Ovary (tissue), 3 donors: ENCODE results near the gene U2AF1L4.

Experiments
- POLR2A ChIP-seq: fragments of 450-650 bp; IDR thresholded peaks from one replicate; pipeline ENCODE4 v1.6.1; 2017; ENCODE audit warnings: antibody characterized with exemption, mild to moderate bottlenecking, moderate library complexity
- TF ChIP-seq, protein P1 (sequence below), 3 donors: fragments of 450-650 bp in 2 of 3; fragments of 200-600 bp in 1 of 3; IDR thresholded peaks; one replicate each; pipeline versions ENCODE4 v1.5.1 to v1.8.0; 2016 to 2022; ENCODE audit warnings: antibody characterized with exemption in 3 of 3, mild to moderate bottlenecking in 1 of 3
- donor health status: DM: no; HTN: no; CAD: no.

GRCh38 chr19:35757749-35758608 lies 12.8 kb upstream of the U2AF1L4 start, which contains the start of gene PROSER3:
- TF ChIP-seq, protein P1, sequence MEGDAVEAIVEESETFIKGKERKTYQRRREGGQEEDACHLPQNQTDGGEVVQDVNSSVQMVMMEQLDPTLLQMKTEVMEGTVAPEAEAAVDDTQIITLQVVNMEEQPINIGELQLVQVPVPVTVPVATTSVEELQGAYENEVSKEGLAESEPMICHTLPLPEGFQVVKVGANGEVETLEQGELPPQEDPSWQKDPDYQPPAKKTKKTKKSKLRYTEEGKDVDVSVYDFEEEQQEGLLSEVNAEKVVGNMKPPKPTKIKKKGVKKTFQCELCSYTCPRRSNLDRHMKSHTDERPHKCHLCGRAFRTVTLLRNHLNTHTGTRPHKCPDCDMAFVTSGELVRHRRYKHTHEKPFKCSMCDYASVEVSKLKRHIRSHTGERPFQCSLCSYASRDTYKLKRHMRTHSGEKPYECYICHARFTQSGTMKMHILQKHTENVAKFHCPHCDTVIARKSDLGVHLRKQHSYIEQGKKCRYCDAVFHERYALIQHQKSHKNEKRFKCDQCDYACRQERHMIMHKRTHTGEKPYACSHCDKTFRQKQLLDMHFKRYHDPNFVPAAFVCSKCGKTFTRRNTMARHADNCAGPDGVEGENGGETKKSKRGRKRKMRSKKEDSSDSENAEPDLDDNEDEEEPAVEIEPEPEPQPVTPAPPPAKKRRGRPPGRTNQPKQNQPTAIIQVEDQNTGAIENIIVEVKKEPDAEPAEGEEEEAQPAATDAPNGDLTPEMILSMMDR (IDR thresholded peaks at IDR 0.05) = no peak
- peak; percentile 89 for TF ChIP-seq POLR2A
